Activated CD4-positive, alpha-beta T cell treated with anti-CD3 and anti-CD28 coated beads, Interleukin-2, amount 50 U/mL, for 4 hours (primary cell): ENCODE results near the gene NPB.

ENCODE experiments used
- DNase-seq, 2 experiments: peaks; one replicate each; pipeline ENCODE4 v3.0.0-alpha.2; 2020

NPB gene

DNA sequence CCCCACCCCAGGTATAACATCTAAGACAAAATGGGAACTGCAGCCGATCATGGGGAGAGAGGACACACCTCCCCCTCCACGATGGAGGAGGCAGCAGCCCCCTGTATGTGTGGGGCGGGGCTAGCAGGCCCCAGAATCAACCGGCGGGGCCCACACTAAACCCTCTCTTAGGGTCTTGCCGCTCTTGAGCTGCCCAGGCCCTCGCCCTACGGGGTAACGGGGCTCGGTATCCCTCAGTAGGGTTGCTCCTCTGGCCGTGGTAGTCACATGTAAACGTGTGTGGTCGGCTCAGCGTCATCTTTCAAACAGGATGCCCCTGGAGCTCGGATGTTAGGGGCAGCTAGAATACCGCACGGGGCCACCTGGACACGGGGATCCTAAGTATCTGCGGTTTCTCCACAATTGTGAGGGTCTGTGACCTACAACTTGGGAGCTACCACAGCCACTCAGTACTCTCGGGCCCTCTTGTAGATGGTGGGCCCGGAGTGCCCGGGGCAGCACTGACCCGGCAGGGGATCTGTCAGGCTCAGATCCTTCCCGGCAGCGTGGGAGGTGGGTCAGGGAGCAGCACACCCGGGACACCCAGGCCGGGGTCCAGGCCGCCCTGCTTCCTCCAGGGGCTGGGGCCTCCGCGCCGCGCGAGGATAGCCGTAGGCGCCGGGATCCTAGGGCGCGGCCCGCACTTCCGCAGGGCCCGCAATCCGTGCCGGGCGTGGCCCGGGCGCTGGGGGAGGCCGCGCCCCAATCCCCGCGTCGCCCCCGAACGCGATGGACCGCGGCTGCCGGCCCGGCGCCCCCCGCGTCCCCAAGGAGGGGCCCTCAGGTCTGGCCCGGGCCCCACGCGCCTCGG lies 31.7 kb upstream of the NPB start:
- DNase-seq: no peak

DNA sequence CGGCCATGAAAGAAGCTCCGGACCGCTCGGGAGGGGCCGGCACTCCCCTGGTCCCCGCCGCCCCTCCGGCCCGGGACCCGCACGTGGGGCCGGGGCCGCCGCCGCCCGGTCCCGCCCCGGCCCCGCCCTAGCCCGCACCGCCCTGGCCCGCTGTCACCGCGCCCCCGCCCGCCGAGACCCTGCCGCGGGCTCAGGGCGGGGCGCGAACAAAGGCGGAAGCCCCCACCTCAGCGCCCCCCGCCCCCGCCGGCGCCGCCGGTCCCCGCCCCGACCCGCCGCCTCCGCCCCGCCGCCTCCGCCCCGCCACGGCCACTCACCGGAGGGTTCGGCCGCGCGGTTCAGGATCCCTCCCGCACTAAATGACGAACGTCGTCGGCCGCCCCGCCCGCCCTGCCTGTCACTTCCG lies 31.1 kb upstream of the NPB start, which contains the start of gene ARHGDIA:
TSS of gene ARHGDIA (minus strand) at position 357 of the 406 bp plus-strand sequence. CDS start 1,407 bp downstream, outside the sequence.
- no peak for DNase-seq

DNA sequence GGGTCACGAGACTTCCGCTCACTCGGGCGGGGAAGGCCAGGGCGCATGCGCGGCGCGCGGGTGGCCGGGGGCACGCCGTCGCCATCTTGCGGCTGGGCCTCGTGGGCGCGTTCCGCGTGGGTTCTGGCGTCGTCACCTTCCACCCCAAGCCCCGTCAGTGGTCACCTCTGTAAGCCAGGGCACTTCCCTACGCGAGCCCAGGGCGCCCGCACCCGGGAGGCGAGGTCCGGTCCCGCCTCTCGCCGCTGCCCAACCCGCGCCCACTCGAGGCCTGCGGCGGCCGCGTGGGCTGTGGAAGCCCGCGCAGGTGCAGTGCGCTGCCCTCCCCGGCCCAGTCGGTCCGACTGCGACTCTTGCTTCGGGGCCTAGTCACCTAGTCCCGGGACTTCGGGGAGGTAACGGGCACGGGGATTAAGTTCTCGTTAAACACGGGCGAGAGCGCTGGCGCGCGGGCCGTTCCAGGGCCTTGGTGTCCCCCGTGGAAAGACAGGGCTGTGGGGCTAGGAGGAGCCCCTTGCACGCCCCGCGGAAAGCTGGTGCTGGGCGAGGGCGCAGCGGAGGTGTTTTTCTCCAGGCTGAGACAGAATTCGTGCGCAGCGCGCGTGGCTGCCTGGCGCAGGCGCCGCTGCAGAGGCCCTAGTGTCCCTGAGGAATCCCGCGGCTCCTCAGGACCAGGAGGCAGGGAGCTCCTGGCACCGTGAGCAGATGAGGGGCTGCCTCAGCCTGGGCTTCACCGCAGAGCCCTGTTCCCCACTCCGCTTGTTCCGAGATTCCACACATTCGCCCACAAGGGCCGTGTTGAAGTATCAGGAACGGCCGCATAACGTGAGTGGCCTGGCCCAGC lies 30.4 kb upstream of the NPB start:
- DNase-seq: peak; percentile 94 to 95

DNA sequence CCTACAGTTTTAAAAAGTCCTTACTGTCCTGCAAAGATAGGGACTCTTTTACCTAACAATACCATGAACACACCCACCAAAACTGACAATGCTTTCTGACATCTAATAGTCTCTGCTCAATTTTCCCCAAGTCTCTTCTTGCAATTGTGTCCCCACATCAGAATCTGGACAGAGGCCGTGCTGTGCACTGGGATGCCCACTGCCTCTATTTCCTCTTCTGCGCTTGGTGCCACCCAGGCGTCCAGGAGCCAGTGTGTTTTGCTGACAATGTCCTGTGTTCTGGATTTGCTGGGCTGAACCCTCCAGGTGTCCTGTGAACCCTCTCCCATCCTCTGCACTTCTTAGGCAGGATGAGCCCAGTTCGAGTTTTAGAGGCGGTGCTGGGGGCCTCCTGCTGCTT lies 24.5 kb upstream of the NPB start:
- no peak for DNase-seq

DNA sequence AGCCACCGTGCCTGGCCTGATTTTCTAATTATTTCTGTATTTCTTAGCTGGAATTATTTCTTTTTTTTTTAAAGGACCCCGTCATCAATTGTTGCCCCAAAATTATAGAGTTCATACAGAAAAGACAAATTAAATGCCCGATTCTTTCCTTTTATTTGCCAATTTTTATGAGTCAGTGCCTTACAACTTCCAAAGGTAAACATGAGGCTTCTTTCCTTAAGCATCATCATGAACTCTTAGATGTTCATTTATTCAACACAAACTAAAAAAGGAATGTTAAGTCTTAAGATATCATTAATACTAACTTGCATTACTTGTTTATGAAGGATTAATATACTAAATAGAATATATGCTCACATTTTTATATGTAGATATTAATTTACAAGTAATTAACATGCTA lies 23.7 kb upstream of the NPB start:
- DNase-seq: no peak

DNA sequence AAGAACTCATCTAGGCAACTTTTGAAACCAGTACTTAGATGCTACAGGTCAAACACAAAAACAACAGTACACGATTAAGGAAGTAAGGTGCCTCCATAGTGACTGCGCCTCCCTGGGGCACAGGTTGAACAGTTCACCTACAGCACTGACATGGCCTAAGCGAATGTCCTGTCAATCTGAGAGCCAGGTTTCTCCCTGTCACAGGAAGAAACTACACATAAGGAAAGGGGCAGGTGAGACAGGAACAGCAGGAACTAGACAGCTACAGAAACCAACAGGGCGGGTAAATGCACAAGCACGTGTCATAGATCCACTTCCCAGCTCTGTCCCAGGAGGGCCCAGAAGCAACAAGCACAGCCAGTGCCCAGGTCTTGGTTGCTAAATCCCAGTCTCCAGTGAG lies 22.9 kb upstream of the NPB start:
- no peak for DNase-seq

DNA sequence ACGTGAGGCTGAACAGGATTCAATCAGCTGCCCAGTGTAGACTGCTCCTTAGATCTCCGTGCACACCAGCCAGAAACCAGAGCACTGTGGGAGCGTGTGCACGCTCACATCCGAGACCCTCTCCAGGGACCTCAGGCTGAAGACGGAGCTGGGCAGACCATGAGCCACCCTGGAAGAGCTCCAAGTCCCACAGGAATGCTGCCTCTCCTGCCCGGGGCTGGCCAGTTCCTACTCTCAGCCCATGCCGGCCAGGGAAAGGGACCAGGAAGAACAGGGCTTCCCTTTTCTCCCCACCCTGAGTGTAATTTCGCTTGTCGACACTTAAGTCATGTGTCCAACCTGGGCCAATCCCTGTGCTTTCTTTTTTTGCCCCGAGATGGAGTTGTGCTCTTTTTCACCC lies 17.5 kb upstream of the NPB start:
- no peak for DNase-seq

- DNase-seq: no peak
Observed at GRCh38 chr17:81884968-81885367, 17.1 kb upstream of the NPB start.

- no peak for DNase-seq
Observed at GRCh38 chr17:81885454-81885853, 16.6 kb upstream of the NPB start.

DNA sequence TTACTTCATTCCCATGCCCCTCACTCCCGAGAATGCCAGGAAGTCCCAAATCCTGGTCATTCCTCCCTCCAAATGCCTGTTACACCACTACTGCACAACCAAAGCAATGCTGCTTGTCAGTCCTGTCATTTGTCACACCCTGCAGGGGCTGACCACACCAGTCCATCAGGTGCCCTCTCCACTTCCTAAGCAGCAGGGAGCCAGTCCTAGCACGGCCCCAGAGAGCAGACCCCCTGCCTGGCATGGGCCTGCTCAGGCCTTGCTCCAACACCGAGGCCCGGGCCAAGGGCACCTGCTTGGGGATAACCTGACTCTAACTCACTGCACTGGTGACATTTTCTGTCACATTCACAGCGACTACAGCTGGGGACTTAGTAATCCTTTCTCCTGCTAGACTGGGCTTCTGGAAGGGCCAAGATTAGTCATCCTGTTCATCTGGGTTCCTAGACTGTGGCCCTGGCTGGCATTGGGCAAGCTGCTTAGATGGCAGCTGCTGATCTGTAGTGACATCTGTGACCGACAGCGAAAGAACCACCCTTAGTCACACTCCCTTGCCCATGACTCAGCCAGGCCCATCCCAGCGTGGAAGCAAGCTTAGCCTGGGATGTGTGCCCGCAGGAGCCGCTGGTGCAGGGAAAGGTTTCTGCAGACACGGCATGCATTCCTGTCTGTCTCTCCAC lies 16.0 kb upstream of the NPB start:
- DNase-seq: no peak

DNA sequence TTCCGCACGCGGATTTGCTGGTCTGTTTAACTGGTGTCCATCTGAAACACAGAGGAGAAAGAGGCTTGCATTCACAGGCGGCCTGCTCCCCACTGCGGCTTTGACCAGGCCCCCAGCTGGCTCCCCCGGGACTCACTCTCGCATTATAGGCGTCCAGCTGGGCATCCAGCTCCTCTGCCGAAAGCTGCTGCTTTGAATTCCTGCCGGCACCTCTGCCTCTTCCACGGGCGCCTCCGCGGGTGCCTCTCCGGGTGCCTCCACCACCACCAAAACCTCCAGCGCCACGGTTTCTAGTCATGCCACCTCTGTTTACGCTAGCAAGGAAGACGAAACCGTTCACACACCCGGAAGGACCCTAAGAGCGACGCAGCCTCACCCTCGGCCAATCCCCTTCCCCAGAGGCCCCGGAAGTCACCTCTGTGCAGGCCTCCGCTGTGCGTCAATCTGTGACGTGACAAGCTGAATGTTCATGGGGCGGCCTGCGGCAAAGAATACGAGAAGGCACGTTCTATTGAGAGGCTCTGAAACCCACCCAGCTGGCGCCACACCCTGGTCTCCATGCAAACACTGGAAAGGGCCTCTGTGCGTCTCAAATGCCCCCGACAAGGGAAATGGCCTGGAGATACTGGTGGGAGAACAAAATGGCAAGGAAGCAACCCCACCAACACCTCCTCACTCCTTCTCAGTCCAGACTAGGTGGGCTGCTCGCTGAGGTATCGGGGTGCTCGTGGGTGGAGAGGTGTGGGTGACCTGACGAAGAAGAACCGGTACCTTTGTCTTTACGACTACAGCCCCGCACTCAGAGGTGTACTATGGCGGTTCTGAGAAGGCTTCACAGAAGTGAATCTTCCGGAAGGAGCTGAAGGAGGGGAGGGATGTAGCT lies 13.7 kb upstream of the NPB start:
- no peak for DNase-seq

DNA sequence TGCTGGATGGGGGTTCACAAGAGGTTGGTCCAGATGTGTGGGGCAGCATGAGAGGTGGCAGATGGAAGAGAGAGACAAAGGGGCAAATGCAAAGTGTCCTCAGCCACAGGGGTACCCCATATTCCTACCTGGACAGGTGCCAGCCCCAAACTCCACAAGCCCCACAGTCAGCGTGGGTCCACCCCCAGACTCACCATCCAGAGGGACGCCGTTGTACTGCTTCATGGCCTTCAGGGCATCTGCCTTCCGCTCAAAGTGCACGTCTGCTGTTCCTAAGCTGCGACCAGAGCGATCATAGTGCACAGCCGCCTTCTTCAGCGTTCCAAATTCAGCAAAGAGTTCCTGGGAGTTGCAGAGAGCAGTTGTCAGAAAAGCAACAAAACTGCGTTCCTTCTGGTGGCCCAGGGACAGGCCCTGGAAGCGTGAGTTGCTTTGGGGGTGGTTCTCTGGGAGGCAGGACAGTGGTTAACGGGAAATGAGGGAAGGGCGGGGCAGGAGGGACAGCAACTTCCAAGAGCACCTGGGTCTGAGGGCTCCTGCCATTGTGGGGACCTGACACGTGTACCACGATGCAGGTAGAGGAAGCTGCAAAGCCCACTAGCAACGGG lies 12.9 kb upstream of the NPB start:
- DNase-seq: no peak

DNA sequence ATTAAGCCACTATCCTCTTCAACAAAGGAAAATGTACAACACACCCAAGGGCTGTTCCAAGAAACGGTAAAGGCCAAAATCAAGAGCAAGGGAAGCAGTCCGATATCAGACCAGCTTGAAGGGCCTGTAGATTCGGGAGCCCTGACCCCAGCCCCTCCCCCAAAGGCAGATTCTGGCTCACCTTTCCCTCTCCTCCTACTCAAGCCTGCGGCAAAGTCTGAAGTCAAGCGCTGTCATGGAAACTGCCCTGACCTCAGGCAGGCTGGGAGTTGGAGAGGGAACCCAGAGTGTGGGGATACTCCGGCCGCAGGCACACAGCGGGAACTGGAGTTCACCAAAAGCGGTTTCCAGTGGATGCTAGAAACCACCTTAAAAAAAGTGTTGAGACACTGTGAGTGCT lies 12.4 kb upstream of the NPB start:
- no peak for DNase-seq

GRCh38 chr17:81890447-81891302 lies 11.4 kb upstream of the NPB start:
- no peak for DNase-seq

GRCh38 chr17:81891303-81891552 lies 10.8 kb upstream of the NPB start:
- no peak for DNase-seq

GRCh38 chr17:81895400-81895799 lies 6.6 kb upstream of the NPB start:
- DNase-seq: no peak

GRCh38 chr17:81898029-81898866 lies 3.8 kb upstream of the NPB start:
- no peak for DNase-seq

DNA sequence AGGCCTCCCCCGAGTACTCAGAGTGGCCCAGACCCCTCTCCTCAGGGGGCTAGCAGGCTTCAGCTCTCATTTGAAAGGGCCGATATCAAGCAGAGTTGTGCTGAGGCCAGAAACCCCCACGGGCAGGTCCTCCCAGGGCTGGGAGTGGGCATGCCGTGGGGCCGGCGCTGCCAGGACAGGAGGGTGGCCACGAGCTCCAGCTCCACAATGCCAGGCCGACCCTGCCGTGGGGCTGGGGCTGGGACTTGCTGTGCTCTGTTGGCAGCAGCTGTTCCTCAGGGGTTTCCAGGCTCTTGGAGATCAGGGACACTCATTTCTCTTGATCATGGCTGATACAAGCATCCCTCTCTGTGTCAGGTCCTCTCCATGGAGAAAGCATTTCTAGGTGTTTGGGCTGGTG lies 3.2 kb upstream of the NPB start:
- DNase-seq: no peak

- no peak for DNase-seq
Observed at GRCh38 chr17:81899514-81900166, 2.4 kb upstream of the NPB start.
